ENCODE measurements around the gene PHACTR1.

DNA sequence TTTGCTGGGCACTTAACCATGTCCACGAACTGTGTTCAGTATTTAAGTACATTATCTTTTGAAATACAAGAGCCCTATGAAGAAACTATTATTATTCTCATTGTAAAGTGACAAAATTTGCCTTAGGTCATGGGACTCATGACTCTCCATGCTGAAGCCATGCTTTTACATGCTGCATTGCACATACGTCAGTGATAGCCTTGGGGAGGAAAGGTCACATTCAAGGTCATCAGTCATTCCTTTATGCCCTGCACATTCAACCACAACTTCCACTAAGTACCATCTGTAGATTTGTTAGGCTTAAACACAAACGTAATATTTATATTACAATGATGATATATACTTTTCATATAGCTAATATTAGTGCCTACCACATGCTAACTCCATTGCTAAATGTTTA, 319.0 kb downstream of the PHACTR1 start:
- TF ChIP-seq, protein P1, sequence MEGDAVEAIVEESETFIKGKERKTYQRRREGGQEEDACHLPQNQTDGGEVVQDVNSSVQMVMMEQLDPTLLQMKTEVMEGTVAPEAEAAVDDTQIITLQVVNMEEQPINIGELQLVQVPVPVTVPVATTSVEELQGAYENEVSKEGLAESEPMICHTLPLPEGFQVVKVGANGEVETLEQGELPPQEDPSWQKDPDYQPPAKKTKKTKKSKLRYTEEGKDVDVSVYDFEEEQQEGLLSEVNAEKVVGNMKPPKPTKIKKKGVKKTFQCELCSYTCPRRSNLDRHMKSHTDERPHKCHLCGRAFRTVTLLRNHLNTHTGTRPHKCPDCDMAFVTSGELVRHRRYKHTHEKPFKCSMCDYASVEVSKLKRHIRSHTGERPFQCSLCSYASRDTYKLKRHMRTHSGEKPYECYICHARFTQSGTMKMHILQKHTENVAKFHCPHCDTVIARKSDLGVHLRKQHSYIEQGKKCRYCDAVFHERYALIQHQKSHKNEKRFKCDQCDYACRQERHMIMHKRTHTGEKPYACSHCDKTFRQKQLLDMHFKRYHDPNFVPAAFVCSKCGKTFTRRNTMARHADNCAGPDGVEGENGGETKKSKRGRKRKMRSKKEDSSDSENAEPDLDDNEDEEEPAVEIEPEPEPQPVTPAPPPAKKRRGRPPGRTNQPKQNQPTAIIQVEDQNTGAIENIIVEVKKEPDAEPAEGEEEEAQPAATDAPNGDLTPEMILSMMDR (IDR thresholded peaks at IDR 0.05): no peak
- TF ChIP-seq POLR2AphosphoS5 (IDR thresholded peaks at IDR 0.05): no peak
- TF ChIP-seq EP300 (IDR thresholded peaks at IDR 0.05): no peak
- TF ChIP-seq POLR2A (IDR thresholded peaks at IDR 0.05): no peak
